H1 (cell line): ENCODE results near the gene PPY. TPM values are rescaled to one million over a fixed set of nuclear protein-coding genes. Genes with fewer than 3 reads are reported as not detected.
"Not testable (repeated sequence)": the region's sequence is repeated elsewhere in the genome, so short reads cannot be mapped to it uniquely, and the experiment has no call there.

Experiments
- CTCF ChIA-PET: fragments of 300-600 bp; sonication (Branson Sonifier 250); formaldehyde crosslinking; loops from one replicate; lab custom pipeline; 2021; ENCODE audit not compliant: partially characterized antibody; lab: Charles Lee
- POLR2A ChIA-PET: fragments of 300-600 bp; sonication (Branson Sonifier 250); formaldehyde crosslinking; loops from one replicate; lab custom pipeline; 2021; ENCODE audit warnings: inconsistent platforms; ENCODE audit not compliant: partially characterized antibody; lab: Charles Lee
- DNase-seq, 2 experiments: peaks; one replicate each; pipeline versions ENCODE4 v3.0.0 to v3.0.0-alpha.2; 2010 to 2022; ENCODE audit warnings: low spot score in 2 of 2, low read depth in 1 of 2, mixed read lengths in 1 of 2
- FAIRE-seq: peaks from 2 replicates; lab custom pipeline; 2011; peaks lifted over from hg19 to GRCh38; lab: Jason Lieb, UNC
- H2AFZ ChIP-seq: 2 replicates; pipeline ENCODE4 v1.8.1; 2012; ENCODE audit warnings: low read length, inconsistent platforms
- H2AK5ac ChIP-seq: 2 replicates; pipeline ENCODE4 v1.6.1; 2013; ENCODE audit warnings: low read depth, low read length
- H2BK120ac ChIP-seq: replicated peaks from 2 replicates; pipeline ENCODE3; 2013; ENCODE audit warnings: low read depth, low read length, inconsistent platforms
- H2BK12ac ChIP-seq: 2 replicates; pipeline ENCODE4 v1.6.1; 2013; ENCODE audit warnings: low read depth, low read length
- H2BK15ac ChIP-seq: 2 replicates; pipeline ENCODE4 v1.6.1; 2013; ENCODE audit warnings: low read length
- H2BK20ac ChIP-seq: 2 replicates; pipeline ENCODE4 v1.6.1; 2013; ENCODE audit warnings: low read length
- H2BK5ac ChIP-seq: 2 replicates; pipeline ENCODE4 v1.6.1; 2013; ENCODE audit warnings: low read depth, low read length
- H3K14ac ChIP-seq: 2 replicates; pipeline ENCODE4 v1.6.1; 2013; ENCODE audit warnings: inconsistent platforms; ENCODE audit not compliant: insufficient read length
- H3K18ac ChIP-seq: 2 replicates; pipeline ENCODE4 v1.6.1; 2013; ENCODE audit warnings: low read length; ENCODE audit errors: extremely low read depth
- H3K23ac ChIP-seq: 2 replicates; pipeline ENCODE4 v1.6.1; 2013; ENCODE audit warnings: inconsistent platforms; ENCODE audit not compliant: insufficient read length
- H3K23me2 ChIP-seq: 2 replicates; pipeline ENCODE4 v1.6.1; 2013; ENCODE audit warnings: low read depth, low read length
- H3K27ac ChIP-seq: 2 replicates; pipeline ENCODE4 v1.6.1; 2011; ENCODE audit warnings: low read depth, low read length, inconsistent platforms
- H3K27me3 ChIP-seq, 4 experiments: replicated peaks in 1 of 4; 1 replicate in 1 of 4; 2 replicates in 3 of 4; pipeline versions ENCODE4 v1.6.1 to v1.8.1; 2011 to 2013; ENCODE audit warnings: low read length in 3 of 4, mild to moderate bottlenecking in 3 of 4, inconsistent platforms in 2 of 4, mixed read lengths in 2 of 4, moderate library complexity in 1 of 4; ENCODE audit not compliant: control insufficient read depth in 3 of 4, insufficient read depth in 3 of 4; ENCODE audit errors: extremely low read depth in 1 of 4
- H3K36me3 ChIP-seq, 4 experiments: 2 replicates each; pipeline versions ENCODE4 v1.6.1 to v1.8.1; 2011 to 2013; ENCODE audit warnings: mild to moderate bottlenecking in 4 of 4, low read length in 3 of 4, moderate library complexity in 2 of 4, control low read depth in 1 of 4, inconsistent platforms in 1 of 4; ENCODE audit not compliant: insufficient read depth in 4 of 4, control insufficient read depth in 2 of 4
- H3K4ac ChIP-seq: replicated peaks from 2 replicates; pipeline ENCODE3; 2013; ENCODE audit warnings: low read length, low read depth, mixed read lengths, inconsistent platforms; ENCODE audit not compliant: insufficient read length
- H3K4me1 ChIP-seq, 4 experiments: replicated peaks in 1 of 4; 1 replicate in 1 of 4; 2 replicates in 3 of 4; pipeline versions ENCODE4 v1.6.1 to v1.8.1; 2011 to 2013; ENCODE audit warnings: low read length in 3 of 4, inconsistent platforms in 2 of 4, mixed read lengths in 1 of 4; ENCODE audit not compliant: insufficient read depth in 4 of 4, control insufficient read depth in 3 of 4
- H3K4me2 ChIP-seq, 2 experiments: 2 replicates each; pipeline versions ENCODE4 v1.6.1 to v1.8.1; 2011 to 2013; ENCODE audit warnings: low read depth in 2 of 2, low read length in 2 of 2, control low read depth in 1 of 2, inconsistent platforms in 1 of 2, mild to moderate bottlenecking in 1 of 2; ENCODE audit not compliant: insufficient read depth in 1 of 2
- H3K4me3 ChIP-seq, 4 experiments: fragments of 200-600, 300-600 bp in 1 of 4; sonication (generic), shearing (Covaris generic), sonication (Bioruptor Twin) in 1 of 4; 2 replicates each; pipeline versions ENCODE4 v1.5.1 to v1.8.1; 2011 to 2016; ENCODE audit warnings: low read length in 4 of 4, low read depth in 3 of 4, control low read depth in 2 of 4, inconsistent platforms in 2 of 4, mild to moderate bottlenecking in 2 of 4, mixed read lengths in 1 of 4, moderate library complexity in 1 of 4; ENCODE audit not compliant: insufficient read depth in 2 of 4; ENCODE audit errors: extremely low read depth in 1 of 4
- H3K56ac ChIP-seq: replicated peaks from 2 replicates; pipeline ENCODE3; 2013; ENCODE audit warnings: low read depth, mild to moderate bottlenecking, mixed read lengths, low read length, inconsistent platforms; ENCODE audit not compliant: insufficient read length
- H3K79me1 ChIP-seq: 2 replicates; pipeline ENCODE4 v1.6.1; 2013; ENCODE audit warnings: low read depth, low read length, control low read depth
- H3K79me2 ChIP-seq, 2 experiments: 2 replicates each; pipeline versions ENCODE4 v1.6.1 to v1.8.1; 2012 to 2013; ENCODE audit warnings: low read length in 2 of 2, mild to moderate bottlenecking in 2 of 2, inconsistent platforms in 1 of 2; ENCODE audit not compliant: insufficient read depth in 2 of 2, control insufficient read depth in 1 of 2
- H3K9ac ChIP-seq, 4 experiments: replicated peaks in 1 of 4; 1 replicate in 1 of 4; 2 replicates in 3 of 4; pipeline versions ENCODE4 v1.6.1 to v1.8.1; 2011 to 2013; ENCODE audit warnings: low read depth in 3 of 4, low read length in 3 of 4, control low read depth in 2 of 4, mild to moderate bottlenecking in 2 of 4, moderate library complexity in 2 of 4, inconsistent platforms in 1 of 4; ENCODE audit errors: extremely low read depth in 1 of 4
- H3K9me3 ChIP-seq, 2 experiments: 2 replicates each; pipeline versions ENCODE4 v1.6.1 to v1.8.1; 2012 to 2013; ENCODE audit warnings: mild to moderate bottlenecking in 2 of 2, moderate library complexity in 2 of 2, control low read depth in 1 of 2, inconsistent platforms in 1 of 2, low read depth in 1 of 2, low read length in 1 of 2, mixed read lengths in 1 of 2; ENCODE audit not compliant: insufficient read depth in 2 of 2
- H4K20me1 ChIP-seq, 2 experiments: replicated peaks in 1 of 2; 2 replicates each; pipeline versions ENCODE3 to v1.8.1; 2011 to 2013; ENCODE audit warnings: inconsistent platforms in 2 of 2, low read length in 2 of 2, mild to moderate bottlenecking in 1 of 2; ENCODE audit not compliant: insufficient read depth in 2 of 2, control insufficient read depth in 1 of 2
- H4K5ac ChIP-seq: 2 replicates; pipeline ENCODE4 v1.6.1; 2013; ENCODE audit warnings: low read length, low read depth, mixed read lengths, inconsistent platforms; ENCODE audit not compliant: insufficient read length
- H4K8ac ChIP-seq: 2 replicates; pipeline ENCODE4 v1.8.0; 2013; ENCODE audit warnings: mild to moderate bottlenecking, moderate library complexity, low read length, inconsistent platforms; ENCODE audit not compliant: insufficient read depth; ENCODE audit errors: extremely low read depth
- H4K91ac ChIP-seq: replicated peaks from 2 replicates; pipeline ENCODE3; 2013; ENCODE audit warnings: low read length, mixed read lengths, inconsistent platforms; ENCODE audit not compliant: insufficient read length
- TCF12 ChIP-seq: IDR thresholded peaks from 2 replicates; pipeline ENCODE4 v1.6.1; 2011; ENCODE audit warnings: low read depth, mild to moderate bottlenecking, low read length
- YY1 ChIP-seq: IDR thresholded peaks from 2 replicates; pipeline ENCODE4 v1.6.1; 2011; ENCODE audit warnings: low read depth, mild to moderate bottlenecking, low read length
- WGBS, 2 experiments: shearing (Covaris generic) in 1 of 2; methylation state at CpG; one replicate each; pipeline versions ENCODE4 v1.1.6 to v1.1.7; 2013 to 2015; ENCODE audit warnings: low lambda C conversion rate in 2 of 2, mixed read lengths in 2 of 2, inconsistent platforms in 1 of 2, low coverage in 1 of 2, missing lambda C conversion rate in 1 of 2; ENCODE audit not compliant: insufficient replicate concordance in 2 of 2, insufficient coverage in 1 of 2, insufficient read length in 1 of 2; ENCODE audit errors: extremely low coverage in 1 of 2, missing lambda C conversion rate in 1 of 2; 5-methylcytosine and 5-hydroxymethylcytosine counted together
- polyA plus RNA-seq, 7 experiments: library from polyadenylated mRNA; depleted of rRNA in 3 of 7; stranded (reverse) in 5 of 7; unstranded in 2 of 7; fragments of >200 nt in 5 of 7; fragments of 200-250 nt in 2 of 7; gene quantifications; 1 replicate in 5 of 7; 2 replicates in 1 of 7; 4 replicates in 1 of 7; pipeline versions ENCODE4 v1.2.1 to v1.2.3, GENCODE V29; 2011 to 2013; ENCODE audit warnings: missing spikeins in 2 of 7, mixed read lengths in 2 of 7
- total RNA-seq: library from RNA; stranded (reverse); fragmentation: NEBNext Ultra II Directional; extraction: Animal tissue kit (Norgen Biotek cat#: 25700); gene quantifications from 2 replicates; pipeline ENCODE4 v1.2.1, GENCODE V29; 2021
- TF ChIP-seq, protein P1 (sequence below): IDR thresholded peaks from 2 replicates; pipeline ENCODE4 v1.6.1; 2012; ENCODE audit warnings: inconsistent platforms

Gene PPY
- total and polyA plus RNA-seq, 2 of the 8 experiments (the other 6 are each of a cell fraction or from before 2014, with no cell fraction given): 0.26 TPM; not detected in 1

DNA sequence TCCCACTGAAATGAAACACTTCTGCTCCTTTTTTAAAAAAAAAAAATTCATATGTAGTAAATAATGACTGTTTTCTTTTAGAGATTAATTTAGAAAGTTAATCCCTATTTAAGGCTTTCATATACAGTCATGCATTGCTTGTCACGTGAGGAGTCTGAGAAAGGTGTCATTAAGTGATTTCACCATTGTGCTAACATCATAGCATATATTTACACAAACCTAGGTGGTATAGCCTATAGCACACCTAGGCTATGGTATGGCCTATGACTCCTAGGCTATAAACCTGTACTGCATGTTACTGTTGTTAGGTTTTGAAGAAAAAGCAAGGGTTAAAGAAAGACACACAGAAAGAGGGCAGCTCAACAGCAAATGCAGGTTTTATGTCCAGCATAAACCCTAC lies 13.7 kb downstream of the PPY start (continued):
- TF ChIP-seq, protein P1, sequence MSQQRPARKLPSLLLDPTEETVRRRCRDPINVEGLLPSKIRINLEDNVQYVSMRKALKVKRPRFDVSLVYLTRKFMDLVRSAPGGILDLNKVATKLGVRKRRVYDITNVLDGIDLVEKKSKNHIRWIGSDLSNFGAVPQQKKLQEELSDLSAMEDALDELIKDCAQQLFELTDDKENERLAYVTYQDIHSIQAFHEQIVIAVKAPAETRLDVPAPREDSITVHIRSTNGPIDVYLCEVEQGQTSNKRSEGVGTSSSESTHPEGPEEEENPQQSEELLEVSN: no peak
- TF ChIP-seq TCF12: no peak
- no peak for TF ChIP-seq YY1

DNA sequence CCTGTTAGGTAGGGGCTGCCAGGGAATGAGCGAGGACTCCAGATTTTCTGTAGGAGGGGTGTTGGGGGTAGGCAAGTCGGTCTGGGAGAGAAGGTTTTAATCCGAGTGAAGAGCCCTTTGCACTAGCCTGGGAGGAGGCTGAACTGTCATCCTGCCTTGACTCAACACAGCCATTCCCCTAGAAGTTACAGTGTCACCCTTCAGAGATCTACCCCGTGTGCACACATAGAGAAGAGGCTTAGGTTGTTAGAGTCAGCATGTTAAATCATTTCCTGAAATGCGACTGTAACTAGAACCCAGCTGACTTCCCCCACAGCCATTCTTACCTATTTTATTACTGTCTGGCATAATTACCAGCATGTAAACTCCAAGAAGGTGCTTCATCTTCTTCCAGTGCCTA lies 14.3 kb downstream of the PPY start:
- H3K9me3 ChIP-seq, H3K23me2 ChIP-seq, H2BK12ac ChIP-seq, H2BK20ac ChIP-seq, H4K91ac ChIP-seq, H4K8ac ChIP-seq, H2BK5ac ChIP-seq, H4K5ac ChIP-seq, H3K4ac ChIP-seq, H3K27ac ChIP-seq, H3K9ac ChIP-seq, H3K36me3 ChIP-seq, H4K20me1 ChIP-seq, FAIRE-seq, H3K79me2 ChIP-seq, H3K56ac ChIP-seq, H3K4me1 ChIP-seq, H2AK5ac ChIP-seq, H2BK120ac ChIP-seq, H3K23ac ChIP-seq, H2BK15ac ChIP-seq, H3K79me1 ChIP-seq, H3K18ac ChIP-seq, DNase-seq, H3K14ac ChIP-seq: not testable (repeated sequence)
- 52% methylated on average over 5 of the region's 5 CpGs; no CpG with 5 or more reads in 1 of the 2 experiments for WGBS, 2 experiments
- Histone ChIP-seq H2AFZ (peak overlapping the region; percentile 90), H3K4me2 (peak overlapping the region; percentile 76 to 82), H3K27me3 (peaks cover 3 to 28% (median 16%) of the 10 kb centered on the region in 4 experiments), H3K4me3 (peak overlapping the region in 3 of 4 experiments; percentile 21 to 55 (median 33); a peak in 4 of 8 replicates)
- ChIA-PET CTCF (interaction anchor here (0.7 to 2.2 kb wide), 7 partner anchors 9 to 76 kb away, joined by 3 to 7 read pairs (median 4); partner anchors contain the start of gene NAGS), POLR2A (interaction anchor here (1.4 kb wide), 1 partner anchor 196 kb away, joined by 3 read pairs; the partner anchor contains the start of gene HDAC5)
